ENCODE data around the gene CHRDL2. TPM values are rescaled to one million over a fixed set of nuclear protein-coding genes. Genes with fewer than 3 reads are reported as not detected.
"Not testable (repeated sequence)": the region's sequence is repeated elsewhere in the genome, so short reads cannot be mapped to it uniquely, and the experiment has no call there.

Gene CHRDL2
- total and polyA plus RNA-seq, 4 donors = 0.23 to 14.5 (median 4.1) TPM; not detected in 1

DNA sequence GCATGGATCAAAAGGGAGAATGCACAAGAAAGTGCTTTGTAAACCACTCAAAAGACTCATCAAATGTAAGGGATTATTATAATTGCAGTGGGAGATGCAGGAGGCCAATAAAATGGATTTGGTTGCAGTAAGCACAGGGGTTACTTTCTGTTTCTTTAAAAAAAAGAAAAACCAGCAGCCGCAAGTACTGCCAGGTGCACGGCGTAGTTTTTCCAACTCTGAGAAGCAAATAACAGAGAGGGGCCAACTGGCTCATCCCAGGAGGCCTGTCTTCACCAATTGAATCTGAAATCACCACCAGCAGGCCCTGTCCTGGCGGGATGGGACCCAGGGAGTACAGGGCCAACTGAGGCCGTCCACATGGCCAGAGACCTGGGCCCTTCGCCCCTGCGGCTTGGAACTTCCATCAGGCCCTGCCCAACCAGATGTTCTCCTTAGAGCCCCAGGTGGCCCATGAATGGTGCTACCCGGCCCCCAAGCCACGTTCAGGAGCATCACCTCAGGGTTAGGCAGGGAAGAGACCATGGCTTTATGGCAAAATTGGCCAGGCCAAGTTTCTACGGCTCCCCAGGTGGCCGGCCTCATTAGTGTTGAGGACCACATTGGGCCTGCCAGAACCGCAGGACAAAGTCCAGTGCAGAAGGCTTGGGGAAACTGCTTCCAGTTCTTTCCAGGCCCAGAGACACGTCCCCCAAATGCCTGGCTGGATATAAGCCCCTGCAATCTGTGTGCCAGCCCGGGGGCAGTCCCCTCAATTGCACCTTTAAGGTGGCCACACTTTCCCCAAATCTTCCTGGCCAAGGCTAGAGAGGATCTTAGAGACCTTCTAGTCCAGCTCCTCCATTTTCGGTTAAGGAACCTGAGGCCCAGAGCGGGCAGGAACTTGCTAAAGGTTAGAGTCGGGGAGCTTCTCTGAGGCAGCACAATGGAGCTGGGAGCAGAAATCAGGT lies 61.7 kb downstream of the CHRDL2 start:
- no peaks in the 10 kb centered on the region for H3K4me1 ChIP-seq (ENCODE audit: control insufficient read depth in 1 of 2, insufficient read depth in 2 of 2, low read length in 2 of 2)
- DNase-seq (peak in 1 of 2 donors; percentile 69), ATAC-seq (ENCODE audit: low FRiP score) (peak; percentile 27)
- no peaks in the 10 kb centered on the region for H3K36me3 ChIP-seq (ENCODE audit: control insufficient read depth in 1 of 2, insufficient read depth in 2 of 2, low read length in 1 of 2)
- H3K27me3 ChIP-seq (ENCODE audit: control insufficient read depth in 1 of 2, insufficient read depth in 2 of 2, low read length in 1 of 2) = no peaks in the 10 kb centered on the region
- no peak overlapping the region for H3K27ac ChIP-seq (ENCODE audit: low read depth in 1 of 2, low read length in 2 of 2)
- H3K9me3 ChIP-seq (ENCODE audit: control insufficient read depth, low read length) = no peaks in the 10 kb centered on the region
- no peak overlapping the region for H3K4me3 ChIP-seq (ENCODE audit: low read length in 2 of 2)
- intact Hi-C loops (cut with DNase I) = loop anchor here in 1 of 2 donors (5.0 kb wide), 1 partner anchor 57 kb away; no protein-coding TSS in a partner anchor
- WGBS, 2 donors = 95% methylated on average over 17 of the region's 17 CpGs

DNA sequence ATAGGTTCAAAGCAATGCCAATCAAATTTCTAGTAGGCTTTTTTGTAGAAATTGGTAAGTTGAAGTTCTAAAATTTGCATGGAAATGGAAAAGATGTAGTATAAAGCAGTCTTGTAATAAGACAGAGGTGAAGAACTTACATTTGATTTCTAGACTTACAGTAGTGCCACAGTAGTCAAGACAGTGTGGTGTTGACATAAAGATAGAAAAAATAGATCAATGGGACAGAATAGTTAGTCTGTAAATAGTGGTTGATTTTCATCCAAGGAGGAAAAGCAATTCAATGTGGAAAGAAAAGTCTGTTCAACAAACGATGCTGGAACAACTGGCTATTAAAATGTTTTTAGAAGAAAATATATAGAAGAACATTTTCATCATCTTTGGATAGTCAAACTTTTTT lies 67.9 kb downstream of the CHRDL2 start:
- Histone ChIP-seq H3K36me3 (ENCODE audit: control insufficient read depth in 1 of 2, insufficient read depth in 2 of 2, low read length in 1 of 2) (no peaks in the 10 kb centered on the region), H3K4me1 (ENCODE audit: control insufficient read depth in 1 of 2, insufficient read depth in 2 of 2, low read length in 2 of 2) (no peaks in the 10 kb centered on the region), H3K4me3 (ENCODE audit: low read length in 2 of 2) (no peak overlapping the region), H3K27ac (ENCODE audit: low read depth in 1 of 2, low read length in 2 of 2) (no peak overlapping the region), H3K27me3 (ENCODE audit: control insufficient read depth in 1 of 2, insufficient read depth in 2 of 2, low read length in 1 of 2) (no peaks in the 10 kb centered on the region), H3K9me3 (ENCODE audit: control insufficient read depth, low read length) (peaks cover 2% of the 10 kb centered on the region)
- intact Hi-C loops (cut with DNase I) = no loop called here
- ATAC-seq (ENCODE audit: low FRiP score) = no peak
- no peak for DNase-seq
- 71 to 81% methylated on average over 1 of the region's 1 CpG for WGBS, 2 donors

DNA sequence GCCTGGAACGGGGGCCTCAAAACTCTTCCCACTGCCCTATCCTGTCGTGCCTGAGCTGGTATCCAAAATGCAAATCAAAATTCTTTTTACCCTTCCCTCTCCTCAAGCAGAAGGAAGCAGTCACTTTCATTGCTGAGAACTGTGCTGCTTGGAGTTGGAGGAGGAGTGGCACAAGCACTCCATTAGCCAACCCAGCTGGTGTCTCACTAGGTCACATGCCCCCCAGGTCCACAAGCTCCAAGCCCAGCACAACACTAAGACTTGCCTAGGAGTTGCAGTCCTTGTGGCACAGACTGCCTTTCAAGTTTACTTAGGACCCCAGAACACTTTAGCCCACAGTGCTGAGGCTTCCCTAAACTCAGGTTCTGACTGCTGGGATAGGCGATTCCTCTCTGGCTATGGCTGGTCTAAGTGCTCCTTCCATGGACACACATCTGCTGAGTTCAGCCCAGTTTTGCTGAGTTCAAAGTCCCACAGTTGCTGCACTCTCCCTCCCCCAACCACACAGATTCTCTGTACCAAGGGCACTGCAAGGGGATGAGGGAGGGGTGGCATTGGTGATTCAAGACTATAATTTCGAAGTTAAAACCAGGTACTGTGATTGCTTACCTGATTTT lies 68.6 kb downstream of the CHRDL2 start:
- intact Hi-C loops (cut with DNase I) = no loop called here

DNA sequence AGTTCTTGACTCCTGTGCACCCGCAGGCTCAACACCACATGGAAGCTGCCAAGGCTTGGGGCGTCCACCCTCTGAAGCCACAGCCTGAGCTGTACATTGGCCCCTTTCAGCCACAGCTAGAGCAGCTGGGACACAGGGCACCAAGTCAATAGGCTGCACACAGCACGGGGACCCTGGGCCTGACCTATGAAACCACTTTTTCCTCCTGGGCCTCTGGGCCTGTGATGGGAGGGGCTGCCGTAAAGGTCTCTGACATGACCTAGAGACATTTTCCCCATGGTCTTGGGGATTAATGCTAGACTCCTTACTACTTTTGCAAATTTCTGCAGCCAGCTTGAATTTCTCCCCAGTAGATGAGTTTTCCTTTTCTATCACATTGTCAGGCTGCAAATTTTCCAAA lies 72.1 kb downstream of the CHRDL2 start:
- H3K4me3 ChIP-seq (ENCODE audit: low read length in 2 of 2); ATAC-seq (ENCODE audit: low FRiP score); H3K27ac ChIP-seq (ENCODE audit: low read depth in 1 of 2, low read length in 2 of 2); H3K9me3 ChIP-seq (ENCODE audit: control insufficient read depth, low read length); H3K27me3 ChIP-seq (ENCODE audit: control insufficient read depth in 1 of 2, insufficient read depth in 2 of 2, low read length in 1 of 2); H3K4me1 ChIP-seq (ENCODE audit: control insufficient read depth in 1 of 2, insufficient read depth in 2 of 2, low read length in 2 of 2); DNase-seq; intact Hi-C loops (cut with DNase I); H3K36me3 ChIP-seq (ENCODE audit: control insufficient read depth in 1 of 2, insufficient read depth in 2 of 2, low read length in 1 of 2): not testable (repeated sequence)
- WGBS, 2 donors = 83 to 87% methylated on average over 4 of the region's 4 CpGs

More for the DNA sequence above, 68.6 kb downstream of the CHRDL2 start:
- DNase-seq (no peak), ATAC-seq (ENCODE audit: low FRiP score) (no peak)
- WGBS, 2 donors = 92 to 94% methylated on average over 4 of the region's 4 CpGs
- no peaks in the 10 kb centered on the region for H3K27me3 ChIP-seq (ENCODE audit: control insufficient read depth in 1 of 2, insufficient read depth in 2 of 2, low read length in 1 of 2)
- H3K4me1 ChIP-seq (ENCODE audit: control insufficient read depth in 1 of 2, insufficient read depth in 2 of 2, low read length in 2 of 2) = no peaks in the 10 kb centered on the region
- no peaks in the 10 kb centered on the region for H3K36me3 ChIP-seq (ENCODE audit: control insufficient read depth in 1 of 2, insufficient read depth in 2 of 2, low read length in 1 of 2)
- H3K9me3 ChIP-seq (ENCODE audit: control insufficient read depth, low read length) = peaks cover 2% of the 10 kb centered on the region
- no peak overlapping the region for H3K4me3 ChIP-seq (ENCODE audit: low read length in 2 of 2)
- no peak overlapping the region for H3K27ac ChIP-seq (ENCODE audit: low read depth in 1 of 2, low read length in 2 of 2)

DNA sequence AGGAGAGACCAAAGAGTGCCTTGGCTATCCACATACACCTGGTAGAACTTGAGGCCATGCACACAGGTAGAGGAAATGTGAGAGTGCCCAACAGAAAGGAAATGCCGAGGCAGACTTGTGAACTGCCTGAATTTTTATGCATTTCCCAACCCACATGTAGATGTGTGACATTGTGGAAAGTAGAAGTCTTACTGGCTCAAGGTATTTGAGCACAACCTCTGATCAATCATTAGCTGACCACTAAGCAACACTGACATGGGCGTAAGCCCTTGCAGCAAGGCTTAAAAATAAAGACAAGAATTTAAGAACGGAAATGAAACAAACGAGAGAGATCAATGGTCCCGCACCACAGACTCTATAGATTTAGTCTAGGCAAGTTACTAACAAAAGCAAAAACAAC lies 76.2 kb downstream of the CHRDL2 start:
- no peak overlapping the region for H3K27ac ChIP-seq (ENCODE audit: low read depth in 1 of 2, low read length in 2 of 2)
- ATAC-seq (ENCODE audit: low FRiP score) (no peak), DNase-seq (no peak)
- no peaks in the 10 kb centered on the region for H3K27me3 ChIP-seq (ENCODE audit: control insufficient read depth in 1 of 2, insufficient read depth in 2 of 2, low read length in 1 of 2)
- no peak overlapping the region for H3K4me3 ChIP-seq (ENCODE audit: low read length in 2 of 2)
- 95 to 97% methylated on average over 5 of the region's 5 CpGs for WGBS, 2 donors
- no peaks in the 10 kb centered on the region for H3K9me3 ChIP-seq (ENCODE audit: control insufficient read depth, low read length)
- H3K4me1 ChIP-seq (ENCODE audit: control insufficient read depth in 1 of 2, insufficient read depth in 2 of 2, low read length in 2 of 2) = no peaks in the 10 kb centered on the region
- H3K36me3 ChIP-seq (ENCODE audit: control insufficient read depth in 1 of 2, insufficient read depth in 2 of 2, low read length in 1 of 2) = peaks cover 0 to 2% of the 10 kb centered on the region in 2 donors
- intact Hi-C loops (cut with DNase I) = no loop called here

DNA sequence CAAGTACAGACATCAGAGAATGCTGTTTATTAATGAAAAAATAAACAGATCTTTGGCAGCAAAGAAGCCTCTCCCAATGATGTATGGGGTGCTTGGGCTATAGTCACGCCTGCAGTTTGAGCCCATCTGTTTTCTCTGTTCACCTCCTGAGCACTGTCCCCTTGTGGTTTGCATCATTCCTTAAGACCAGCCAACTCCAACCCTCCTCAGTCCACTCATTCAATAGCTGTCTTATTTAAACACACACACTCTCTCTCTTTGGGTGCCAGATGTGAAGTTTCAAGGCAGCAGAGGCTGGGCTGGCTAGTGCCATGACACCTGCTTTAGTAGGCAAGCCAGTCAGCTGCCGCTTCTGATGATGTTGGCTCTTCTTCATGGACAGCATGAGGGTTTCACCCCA lies 80.7 kb downstream of the CHRDL2 start:
- H3K4me1 ChIP-seq (ENCODE audit: control insufficient read depth in 1 of 2, insufficient read depth in 2 of 2, low read length in 2 of 2) = no peaks in the 10 kb centered on the region
- 88 to 93% methylated on average over 2 of the region's 2 CpGs for WGBS, 2 donors
- no peak overlapping the region for H3K4me3 ChIP-seq (ENCODE audit: low read length in 2 of 2)
- H3K36me3 ChIP-seq (ENCODE audit: control insufficient read depth in 1 of 2, insufficient read depth in 2 of 2, low read length in 1 of 2) = peaks cover 0 to 4% of the 10 kb centered on the region in 2 donors
- ATAC-seq (ENCODE audit: low FRiP score) (no peak), DNase-seq (no peak)
- H3K27ac ChIP-seq (ENCODE audit: low read depth in 1 of 2, low read length in 2 of 2) = no peak overlapping the region
- H3K27me3 ChIP-seq (ENCODE audit: control insufficient read depth in 1 of 2, insufficient read depth in 2 of 2, low read length in 1 of 2) = no peaks in the 10 kb centered on the region
- H3K9me3 ChIP-seq (ENCODE audit: control insufficient read depth, low read length) = no peaks in the 10 kb centered on the region
- intact Hi-C loops (cut with DNase I) = no loop called here

DNA sequence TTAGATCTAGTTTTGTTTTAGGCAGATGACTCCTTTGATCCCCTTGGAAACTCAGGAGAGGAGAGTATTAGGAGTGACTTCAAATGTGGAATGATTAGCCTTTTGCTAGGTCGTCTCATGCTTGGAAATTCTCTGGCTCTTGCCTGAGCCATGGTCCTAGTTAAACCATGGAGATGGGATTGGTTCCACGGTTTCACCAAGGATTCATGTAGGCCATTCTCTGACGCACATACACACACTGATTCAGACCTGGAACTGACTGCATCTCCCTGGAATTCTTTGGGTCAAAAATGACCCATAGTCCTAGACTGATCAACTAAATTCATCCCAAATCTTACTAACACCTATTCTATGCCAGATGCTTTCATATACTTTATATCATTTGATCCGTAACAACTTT lies 82.3 kb downstream of the CHRDL2 start:
- Histone ChIP-seq H3K9me3 (ENCODE audit: control insufficient read depth, low read length) (no peaks in the 10 kb centered on the region), H3K27ac (ENCODE audit: low read depth in 1 of 2, low read length in 2 of 2) (no peak overlapping the region), H3K27me3 (ENCODE audit: control insufficient read depth in 1 of 2, insufficient read depth in 2 of 2, low read length in 1 of 2) (no peaks in the 10 kb centered on the region), H3K4me1 (ENCODE audit: control insufficient read depth in 1 of 2, insufficient read depth in 2 of 2, low read length in 2 of 2) (no peaks in the 10 kb centered on the region), H3K4me3 (ENCODE audit: low read length in 2 of 2) (no peak overlapping the region), H3K36me3 (ENCODE audit: control insufficient read depth in 1 of 2, insufficient read depth in 2 of 2, low read length in 1 of 2) (peaks cover 0 to 7% of the 10 kb centered on the region in 2 donors)
- WGBS, 2 donors = 93% methylated on average over 4 of the region's 4 CpGs
- intact Hi-C loops (cut with DNase I) = no loop called here
- no peak for DNase-seq
- ATAC-seq (ENCODE audit: low FRiP score) = no peak

DNA sequence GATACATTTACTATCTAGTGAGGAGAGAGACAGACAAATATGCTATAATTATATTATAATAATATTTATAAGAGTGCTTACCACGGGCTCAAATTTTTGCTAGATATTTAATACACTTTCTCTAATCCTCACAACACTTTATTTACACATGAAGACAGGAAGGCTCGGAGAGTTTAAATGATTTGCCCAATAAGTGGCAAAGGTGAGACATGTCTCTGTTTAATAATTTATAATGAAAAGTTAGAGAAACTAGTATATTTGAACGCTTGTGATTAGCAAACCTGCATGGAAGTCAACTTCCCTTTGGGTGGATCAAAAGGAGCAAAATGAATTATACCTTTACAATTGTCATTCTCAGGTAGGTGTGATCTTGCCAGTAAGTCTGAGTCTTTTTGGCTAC lies 83.4 kb downstream of the CHRDL2 start:
- Histone ChIP-seq H3K4me1 (ENCODE audit: control insufficient read depth in 1 of 2, insufficient read depth in 2 of 2, low read length in 2 of 2) (no peaks in the 10 kb centered on the region), H3K9me3 (ENCODE audit: control insufficient read depth, low read length) (no peaks in the 10 kb centered on the region), H3K27ac (ENCODE audit: low read depth in 1 of 2, low read length in 2 of 2) (no peak overlapping the region), H3K4me3 (ENCODE audit: low read length in 2 of 2) (no peak overlapping the region), H3K36me3 (ENCODE audit: control insufficient read depth in 1 of 2, insufficient read depth in 2 of 2, low read length in 1 of 2) (peaks cover 0 to 7% of the 10 kb centered on the region in 2 donors), H3K27me3 (ENCODE audit: control insufficient read depth in 1 of 2, insufficient read depth in 2 of 2, low read length in 1 of 2) (no peaks in the 10 kb centered on the region)
- no peak for DNase-seq
- 89 to 96% methylated on average over 3 of the region's 3 CpGs for WGBS, 2 donors
- no peak for ATAC-seq (ENCODE audit: low FRiP score)
- intact Hi-C loops (cut with DNase I) = no loop called here

DNA sequence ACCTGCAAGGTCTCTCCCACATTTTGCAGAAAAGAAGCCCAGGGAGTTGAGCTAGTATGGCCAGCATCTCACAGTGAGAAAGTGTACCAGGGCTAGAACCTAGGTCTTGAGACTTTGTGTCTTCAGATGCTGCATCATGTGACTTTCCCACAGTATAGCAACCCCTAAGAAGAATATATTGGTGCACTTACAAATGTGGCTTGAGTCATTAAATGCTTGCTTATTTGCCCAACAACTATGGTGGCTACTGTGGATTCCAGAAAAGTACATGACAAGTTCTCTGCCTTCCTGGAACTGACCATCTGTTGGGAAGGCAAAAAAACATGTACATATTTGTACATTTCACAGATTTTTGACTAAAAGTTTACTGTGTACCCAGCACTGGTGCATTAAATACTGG lies 83.8 kb downstream of the CHRDL2 start:
- Histone ChIP-seq H3K9me3 (ENCODE audit: control insufficient read depth, low read length) (no peaks in the 10 kb centered on the region), H3K4me1 (ENCODE audit: control insufficient read depth in 1 of 2, insufficient read depth in 2 of 2, low read length in 2 of 2) (no peaks in the 10 kb centered on the region), H3K4me3 (ENCODE audit: low read length in 2 of 2) (no peak overlapping the region), H3K27me3 (ENCODE audit: control insufficient read depth in 1 of 2, insufficient read depth in 2 of 2, low read length in 1 of 2) (no peaks in the 10 kb centered on the region), H3K27ac (ENCODE audit: low read depth in 1 of 2, low read length in 2 of 2) (no peak overlapping the region), H3K36me3 (ENCODE audit: control insufficient read depth in 1 of 2, insufficient read depth in 2 of 2, low read length in 1 of 2) (peaks cover 0 to 7% of the 10 kb centered on the region in 2 donors)
- intact Hi-C loops (cut with DNase I) = no loop called here
- DNase-seq (no peak), ATAC-seq (ENCODE audit: low FRiP score) (no peak)
